Urothelium cell line (cell line): ENCODE results near the gene FADD.

Source experiments
- DNase-seq: peaks from one replicate; pipeline ENCODE4 v3.0.0; 2011; ENCODE audit warnings: low spot score, mixed read lengths
- FAIRE-seq: peaks from 2 replicates; lab custom pipeline; 2011; peaks lifted over from hg19 to GRCh38; lab: Jason Lieb, UNC

The FADD gene

DNA sequence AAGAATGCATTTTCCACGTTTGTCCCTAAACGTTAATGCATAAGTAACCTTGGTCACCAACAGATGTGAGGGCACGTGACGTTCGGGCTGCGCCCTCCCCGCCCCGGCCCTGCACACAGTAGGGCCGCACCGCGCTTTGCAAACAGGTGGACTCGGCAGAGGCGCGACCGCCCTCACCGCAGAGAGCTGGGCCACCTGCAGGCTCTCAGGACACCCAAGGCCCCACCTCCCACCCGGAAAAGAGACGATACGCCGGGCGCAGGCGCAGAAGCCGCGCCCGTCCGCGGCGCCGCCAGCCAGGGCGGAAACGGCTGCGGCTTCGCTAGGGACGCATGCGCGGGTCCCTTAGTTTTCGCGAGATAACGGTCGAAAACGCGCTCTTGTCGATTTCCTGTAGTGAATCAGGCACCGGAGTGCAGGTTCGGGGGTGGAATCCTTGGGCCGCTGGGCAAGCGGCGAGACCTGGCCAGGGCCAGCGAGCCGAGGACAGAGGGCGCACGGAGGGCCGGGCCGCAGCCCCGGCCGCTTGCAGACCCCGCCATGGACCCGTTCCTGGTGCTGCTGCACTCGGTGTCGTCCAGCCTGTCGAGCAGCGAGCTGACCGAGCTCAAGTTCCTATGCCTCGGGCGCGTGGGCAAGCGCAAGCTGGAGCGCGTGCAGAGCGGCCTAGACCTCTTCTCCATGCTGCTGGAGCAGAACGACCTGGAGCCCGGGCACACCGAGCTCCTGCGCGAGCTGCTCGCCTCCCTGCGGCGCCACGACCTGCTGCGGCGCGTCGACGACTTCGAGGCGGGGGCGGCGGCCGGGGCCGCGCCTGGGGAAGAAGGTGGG lies at the start of gene FADD:
Gene FADD, plus strand, starts transcription at position 377 of the 831 bp plus-strand sequence. Its CDS starts 164 bp downstream, at position 541.
- peak; percentile 95 for DNase-seq
- FAIRE-seq: no peak

GRCh38 chr11:70155386-70155785 lies 47.7 kb upstream of the FADD start:
- no peak for FAIRE-seq

GRCh38 chr11:70156291-70157037 lies 46.6 kb upstream of the FADD start:
- FAIRE-seq (no peak), DNase-seq (no peak)

More at GRCh38 chr11:70155386-70155785, 47.7 kb upstream of the FADD start:
- no peak for DNase-seq

DNA sequence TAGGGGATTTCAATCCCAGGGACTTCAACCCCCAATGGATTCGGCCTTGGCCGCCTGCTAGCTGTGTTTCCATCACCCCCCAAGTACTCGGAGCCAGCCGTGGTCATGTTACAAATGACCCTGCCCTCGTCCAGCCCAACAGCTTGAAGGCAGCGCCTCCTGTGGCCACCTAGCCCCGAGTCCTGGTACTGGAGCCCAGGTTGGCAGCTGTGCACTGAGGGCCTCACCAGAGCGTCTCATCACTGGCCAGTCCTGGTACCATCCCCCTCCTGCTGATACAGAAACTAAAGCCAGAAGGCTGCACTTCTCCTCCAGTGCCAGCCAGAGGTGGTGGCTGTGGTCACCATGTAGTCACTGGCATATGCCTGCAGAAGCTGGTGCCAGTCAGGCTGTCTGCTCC lies 44.9 kb upstream of the FADD start:
- DNase-seq (peak; percentile 31), FAIRE-seq (no peak)

- FAIRE-seq (no peak), DNase-seq (no peak)
Measured at GRCh38 chr11:70158757-70159389, 44.2 kb upstream of the FADD start.

GRCh38 chr11:70159627-70160570 lies 43.2 kb upstream of the FADD start:
- peak; percentile 88 for FAIRE-seq
- DNase-seq: peak; percentile 92

- DNase-seq: no peak
- peak; percentile 56 for FAIRE-seq
Measured at GRCh38 chr11:70161043-70161625, 42.0 kb upstream of the FADD start.

GRCh38 chr11:70164705-70165104 lies 38.4 kb upstream of the FADD start:
- FAIRE-seq: no peak
- DNase-seq: no peak

- no peak for FAIRE-seq
Measured at GRCh38 chr11:70167120-70167519, 36.0 kb upstream of the FADD start.

GRCh38 chr11:70167723-70168404 lies 35.2 kb upstream of the FADD start:
- DNase-seq (no peak), FAIRE-seq (no peak)

More at GRCh38 chr11:70167120-70167519, 36.0 kb upstream of the FADD start:
- DNase-seq: no peak

GRCh38 chr11:70168405-70168754 lies 34.7 kb upstream of the FADD start:
- FAIRE-seq: no peak

GRCh38 chr11:70169127-70169526 lies 34.0 kb upstream of the FADD start:
- DNase-seq: no peak
- no peak for FAIRE-seq

More at GRCh38 chr11:70168405-70168754, 34.7 kb upstream of the FADD start:
- DNase-seq: no peak

- no peak for FAIRE-seq
- no peak for DNase-seq
Measured at GRCh38 chr11:70169632-70170031, 33.5 kb upstream of the FADD start.

- FAIRE-seq: no peak
- no peak for DNase-seq
Measured at GRCh38 chr11:70170596-70171210, 32.4 kb upstream of the FADD start.

DNA sequence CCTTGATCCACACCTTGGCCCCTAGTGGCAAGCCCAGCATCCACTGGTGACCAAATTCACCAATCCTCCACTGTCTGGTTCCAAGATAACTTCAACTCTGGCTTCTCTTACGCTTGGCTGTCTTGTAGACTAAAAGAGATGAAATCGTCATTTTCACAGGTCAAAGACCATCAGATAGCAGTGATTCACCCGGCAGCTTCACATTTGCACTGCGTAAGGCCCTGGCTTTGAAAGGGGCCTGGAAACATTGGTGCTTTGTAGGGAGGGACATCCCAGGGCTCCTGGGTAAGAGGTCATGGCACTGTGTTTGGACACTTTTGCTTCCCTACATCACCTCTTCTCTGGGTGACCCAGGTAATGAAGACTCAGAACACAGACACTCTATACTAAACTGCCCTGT lies 30.1 kb upstream of the FADD start:
- FAIRE-seq (no peak), DNase-seq (no peak)

GRCh38 chr11:70174547-70175235 lies 28.4 kb upstream of the FADD start:
- no peak for DNase-seq
- no peak for FAIRE-seq

- no peak for DNase-seq
- no peak for FAIRE-seq
Measured at GRCh38 chr11:70175236-70175698, 27.8 kb upstream of the FADD start.

DNA sequence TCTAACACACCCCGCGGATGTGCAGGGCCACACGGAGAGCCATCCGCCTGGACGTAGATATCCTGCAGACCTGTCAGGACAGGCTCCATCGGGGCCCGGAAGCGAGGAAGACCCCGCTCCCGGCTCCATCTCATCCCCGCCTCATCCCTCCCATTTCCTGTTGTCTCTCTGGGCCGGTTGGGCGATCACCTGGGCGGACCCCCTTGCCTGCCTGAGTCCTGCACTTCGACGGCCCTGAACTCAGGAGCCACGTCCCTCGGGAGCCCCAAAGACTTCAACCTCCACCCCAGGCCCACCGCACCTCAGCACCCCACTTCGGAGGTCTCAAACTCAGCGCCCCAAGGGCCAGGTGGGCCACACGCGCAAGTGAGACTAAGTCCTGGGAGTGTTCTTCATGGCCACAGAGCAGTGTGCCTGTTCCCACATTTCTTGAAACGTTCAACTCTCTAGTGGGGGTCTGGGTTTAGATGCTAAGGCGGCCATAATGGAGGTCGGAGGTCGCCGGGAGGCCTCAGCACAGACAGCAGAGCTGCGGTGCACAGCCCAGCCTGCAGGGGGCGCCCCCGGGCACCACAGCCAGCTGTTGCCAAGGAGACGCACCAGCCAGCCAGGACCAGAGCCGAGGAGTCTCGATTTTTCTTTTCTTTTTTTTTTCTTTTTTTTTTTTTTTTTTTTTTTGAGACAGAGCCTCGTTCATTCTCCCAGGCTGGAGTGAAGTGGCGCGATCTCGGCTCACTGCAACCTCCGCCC lies 26.0 kb upstream of the FADD start:
- FAIRE-seq (no peak), DNase-seq (peak; percentile 89)
